ENCODE measurements around the gene ZNF536.

- TF ChIP-seq CTCF (IDR thresholded peaks at IDR 0.05) (no peak), ZFX (IDR thresholded peaks at IDR 0.05; ENCODE audit: borderline replicate concordance) (no peak)
Measured at GRCh38 chr19:30543243-30543945, 171.2 kb downstream of the ZNF536 start.
